Natural killer cell (primary cell): ENCODE results near the gene NOTUM. TPM values are rescaled to one million over a fixed set of nuclear protein-coding genes. Genes with fewer than 3 reads are reported as not detected.
"Not testable (repeated sequence)": the region's sequence is repeated elsewhere in the genome, so short reads cannot be mapped to it uniquely, and the experiment has no call there.

Experiments used
- ATAC-seq, 3 donors: fragments of 150-1000 bp in 2 of 3; fragments of 200-7000 bp in 1 of 3; cut with Tn5 transposase; 1 replicate in 1 of 3; 2 replicates in 2 of 3; pipeline ENCODE4 v1.10.0; 2021; ENCODE audit warnings: mild to moderate bottlenecking in 2 of 3, moderate library complexity in 2 of 3
- DNase-seq, 2 donors: peaks; one replicate each; pipeline versions ENCODE4 v3.0.0 to v3.0.0-alpha.2; 2013 to 2021; ENCODE audit warnings: mixed read lengths in 1 of 2
- H3K27ac ChIP-seq: one replicate; pipeline ENCODE4 v1.5.1; 2013; ENCODE audit warnings: mild to moderate bottlenecking, low read length
- H3K27me3 ChIP-seq: one replicate; pipeline ENCODE4 v1.6.1; 2013; ENCODE audit warnings: low read length; ENCODE audit not compliant: control insufficient read depth, insufficient read depth
- H3K36me3 ChIP-seq: one replicate; pipeline ENCODE4 v1.6.1; 2013; ENCODE audit warnings: low read length; ENCODE audit not compliant: control insufficient read depth, insufficient read depth
- H3K4me1 ChIP-seq: one replicate; pipeline ENCODE4 v1.6.1; 2013; ENCODE audit warnings: low read length; ENCODE audit not compliant: control insufficient read depth, insufficient read depth
- H3K4me3 ChIP-seq: one replicate; pipeline ENCODE4 v1.5.1; 2013; ENCODE audit warnings: low read length
- H3K9me3 ChIP-seq: one replicate; pipeline ENCODE4 v1.6.1; 2013; ENCODE audit warnings: low read length; ENCODE audit not compliant: control insufficient read depth, insufficient read depth
- H3K27ac Mint-ChIP-seq, 2 donors: one replicate each; pipeline ENCODE4 v1.8.0; 2022; ENCODE audit warnings: mild to moderate bottlenecking in 2 of 2, mixed read lengths in 2 of 2, moderate library complexity in 1 of 2
- H3K27me3 Mint-ChIP-seq, 2 donors: one replicate each; pipeline ENCODE4 v1.8.0; 2022; ENCODE audit warnings: low read depth in 2 of 2, mixed read lengths in 2 of 2
- H3K36me3 Mint-ChIP-seq: one replicate; pipeline ENCODE4 v1.8.0; 2022; ENCODE audit warnings: mixed read lengths
- H3K4me1 Mint-ChIP-seq, 2 donors: one replicate each; pipeline ENCODE4 v1.8.0; 2022; ENCODE audit warnings: mixed read lengths in 2 of 2
- H3K4me3 Mint-ChIP-seq: one replicate; pipeline ENCODE4 v1.8.0; 2022; ENCODE audit warnings: mild to moderate bottlenecking, moderate library complexity, mixed read lengths
- H3K9me3 Mint-ChIP-seq, 2 donors: one replicate each; pipeline ENCODE4 v1.8.0; 2022; ENCODE audit warnings: mixed read lengths in 2 of 2
- CTCF ChIP-seq: fragments of 200-600 bp; IDR thresholded peaks from one replicate; pipeline ENCODE4 v1.8.0; 2022; ENCODE audit warnings: antibody characterized with exemption
- WGBS: methylation state at CpG from one replicate; pipeline ENCODE4 v1.1.7; 2013; ENCODE audit warnings: missing lambda C conversion rate; ENCODE audit not compliant: insufficient coverage; 5-methylcytosine and 5-hydroxymethylcytosine counted together
- intact Hi-C: fragments of 100-400 bp; cut with micrococcal nuclease; formaldehyde crosslinking; loops from one replicate; pipeline ENCODE4 v1.14.2; 2022
- total RNA-seq, 4 donors: library from RNA; stranded (reverse); fragments of 120-200 nt in 1 of 4; gene quantifications; one replicate each; pipeline versions ENCODE4 v1.2.3 to v1.2.4, GENCODE V29; 2013 to 2022

Gene NOTUM
- total RNA-seq, 3 donors from 2014 or later (not counting 1 experiment from before 2014, with no cell fraction given), result not detected

GRCh38 chr17:81955756-81956544 is 5.0 kb downstream of the NOTUM start:
- WGBS, result 96% methylated on average over 13 of the region's 13 CpGs
- Mint-ChIP-seq H3K36me3 (no peaks in the 10 kb centered on the region), H3K9me3 (no peaks in the 10 kb centered on the region), H3K27me3 (peaks cover 6 to 10% of the 10 kb centered on the region in 2 donors), H3K4me3 (no peak overlapping the region), H3K27ac (no peak overlapping the region), H3K4me1 (no peaks in the 10 kb centered on the region)
- Histone ChIP-seq H3K4me3 (no peak overlapping the region), H3K27ac (no peak overlapping the region), H3K9me3 (no peaks in the 10 kb centered on the region), H3K4me1 (peaks cover 15% of the 10 kb centered on the region), H3K27me3 (peaks cover 10% of the 10 kb centered on the region), H3K36me3 (no peaks in the 10 kb centered on the region)
- intact Hi-C loops, result no loop called here
- ATAC-seq (no peak), DNase-seq (no peak)
- no peak for TF ChIP-seq CTCF

- H3K4me3 ChIP-seq, result no peak overlapping the region
- ATAC-seq (no peak), DNase-seq (no peak)
- Mint-ChIP-seq H3K27ac (no peak overlapping the region), H3K4me3 (no peak overlapping the region), H3K27me3 (peaks cover 6 to 10% of the 10 kb centered on the region in 2 donors), H3K4me1 (no peaks in the 10 kb centered on the region), H3K9me3 (no peaks in the 10 kb centered on the region), H3K36me3 (no peaks in the 10 kb centered on the region)
- intact Hi-C loops, result no loop called here
- H3K9me3 ChIP-seq, result no peaks in the 10 kb centered on the region
- peaks cover 10% of the 10 kb centered on the region for H3K4me1 ChIP-seq
- no peaks in the 10 kb centered on the region for H3K36me3 ChIP-seq
- TF ChIP-seq CTCF, result no peak
- H3K27me3 ChIP-seq, result peaks cover 10% of the 10 kb centered on the region
- WGBS, result 97% methylated on average over 26 of the region's 26 CpGs
- H3K27ac ChIP-seq, result no peak overlapping the region
These were observed 5.8 kb downstream of the NOTUM start for GRCh38 chr17:81955058-81955681.

- H3K27me3 Mint-ChIP-seq, result peaks cover 6 to 10% of the 10 kb centered on the region in 2 donors
- no peaks in the 10 kb centered on the region for H3K9me3 Mint-ChIP-seq
- Histone ChIP-seq H3K27ac (no peak overlapping the region), H3K27me3 (peaks cover 8% of the 10 kb centered on the region), H3K9me3 (no peaks in the 10 kb centered on the region), H3K4me3 (no peak overlapping the region), H3K4me1 (peaks cover 6% of the 10 kb centered on the region), H3K36me3 (no peaks in the 10 kb centered on the region)
- no peaks in the 10 kb centered on the region for H3K36me3 Mint-ChIP-seq
- H3K4me3 Mint-ChIP-seq, result no peak overlapping the region
- DNase-seq, result no peak
- no peak for ATAC-seq
- TF ChIP-seq CTCF, result no peak
- no peaks in the 10 kb centered on the region for H3K4me1 Mint-ChIP-seq
- 91% methylated on average over 18 of the region's 19 CpGs for WGBS
- intact Hi-C loops, result no loop called here
- H3K27ac Mint-ChIP-seq, result no peak overlapping the region
These were observed 6.6 kb downstream of the NOTUM start for GRCh38 chr17:81954131-81955057.

GRCh38 chr17:81953443-81953842 is 7.5 kb downstream of the NOTUM start:
- H3K27ac Mint-ChIP-seq, ATAC-seq, H3K4me3 ChIP-seq, H3K36me3 Mint-ChIP-seq, H3K9me3 Mint-ChIP-seq, H3K27me3 Mint-ChIP-seq, H3K27me3 ChIP-seq, H3K4me1 ChIP-seq, intact Hi-C loops, H3K27ac ChIP-seq, H3K9me3 ChIP-seq, H3K4me1 Mint-ChIP-seq, H3K4me3 Mint-ChIP-seq, DNase-seq, H3K36me3 ChIP-seq: not testable (repeated sequence)
- 77% methylated on average over 5 of the region's 5 CpGs for WGBS
